ENCODE results near the gene ASAP3. TPM values are rescaled to one million over a fixed set of nuclear protein-coding genes. Genes with fewer than 3 reads are reported as not detected.

ASAP3 gene
- total and polyA plus RNA-seq, 2 of the 4 experiments (the other 2 are of a cell fraction) = 18.6 to 18.8 TPM

Other genes starting within 250 kb of the ASAP3 start
- 99.7 and 152 TPM in 2 replicates for gene HNRNPR, start 139.9 kb downstream of the ASAP3 start, total RNA-seq (2012; rRNA removed)
- 107 and 111 TPM in 2 replicates for gene HNRNPR, start 139.9 kb downstream of the ASAP3 start, polyA plus RNA-seq (2012; rRNA removed)
- gene ZNF436, start 114.3 kb downstream of the ASAP3 start, total RNA-seq (2012; rRNA removed) = 14.3 and 15.8 TPM in 2 replicates
- 3.7 and 5.3 TPM in 2 replicates for gene ZNF436, start 114.3 kb downstream of the ASAP3 start, polyA plus RNA-seq (2012; rRNA removed)
- gene TCEA3, start 59.4 kb downstream of the ASAP3 start, total RNA-seq (2012; rRNA removed) = 3.0 and 3.3 TPM in 2 replicates
- 5.4 and 6.3 TPM in 2 replicates for gene TCEA3, start 59.4 kb downstream of the ASAP3 start, polyA plus RNA-seq (2012; rRNA removed)
- 0.36 and 0.56 TPM in 2 replicates for gene E2F2, start 47.1 kb upstream of the ASAP3 start, total RNA-seq (2012; rRNA removed)
- gene E2F2, start 47.1 kb upstream of the ASAP3 start, polyA plus RNA-seq (2012; rRNA removed) = 0.39 and 0.51 TPM in 2 replicates
- 109 and 171 TPM in 2 replicates for gene ID3, start 75.3 kb upstream of the ASAP3 start, total RNA-seq (2012; rRNA removed)
- 304 and 385 TPM in 2 replicates for gene ID3, start 75.3 kb upstream of the ASAP3 start, polyA plus RNA-seq (2012; rRNA removed)
- 452 and 980 TPM in 2 replicates for gene RPL11, start 207.6 kb upstream of the ASAP3 start, total RNA-seq (2012; rRNA removed)
- gene RPL11, start 207.6 kb upstream of the ASAP3 start, polyA plus RNA-seq (2012; rRNA removed) = 1,692 and 1,751 TPM in 2 replicates